Adrenal gland (tissue), 5 donors: ENCODE measurements around the gene AGRN.

Experiments used
- POLR2A ChIP-seq, 2 donors: fragments of 450-650 bp; IDR thresholded peaks; one replicate each; pipeline ENCODE4 v1.6.1; 2017; ENCODE audit warnings: antibody characterized with exemption in 2 of 2, mild to moderate bottlenecking in 2 of 2, moderate library complexity in 1 of 2
- TF ChIP-seq, protein P1 (sequence below), 6 experiments: fragments of 450-650 bp in 4 of 6; fragments of 200-600 bp in 2 of 6; sonication (generic) in 1 of 6; IDR thresholded peaks; 1 replicate in 5 of 6; 2 replicates in 1 of 6; pipeline versions ENCODE4 v1.5.1 to v1.8.0; 2016 to 2021; ENCODE audit warnings: antibody characterized with exemption in 6 of 6, mild to moderate bottlenecking in 2 of 6, moderate library complexity in 1 of 6
- donor health status: DM: no; HTN: no; CAD: no.

DNA sequence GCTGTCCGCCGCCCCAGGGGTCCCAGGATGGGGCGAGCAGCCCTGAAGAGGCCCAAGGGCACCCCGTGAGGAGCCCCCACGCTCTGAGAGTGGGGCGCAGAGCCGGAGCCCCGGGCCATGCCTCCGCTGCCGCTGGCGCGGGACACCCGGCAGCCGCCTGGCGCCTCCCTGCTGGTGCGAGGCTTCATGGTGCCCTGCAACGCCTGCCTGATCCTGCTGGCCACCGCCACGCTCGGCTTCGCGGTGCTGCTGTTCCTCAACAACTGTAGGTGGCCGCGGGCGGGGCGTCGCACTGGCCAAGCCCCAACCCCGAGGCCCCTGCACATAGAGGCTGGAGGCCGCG, 14.5 kb downstream of the AGRN start:
- TF ChIP-seq, protein P1, sequence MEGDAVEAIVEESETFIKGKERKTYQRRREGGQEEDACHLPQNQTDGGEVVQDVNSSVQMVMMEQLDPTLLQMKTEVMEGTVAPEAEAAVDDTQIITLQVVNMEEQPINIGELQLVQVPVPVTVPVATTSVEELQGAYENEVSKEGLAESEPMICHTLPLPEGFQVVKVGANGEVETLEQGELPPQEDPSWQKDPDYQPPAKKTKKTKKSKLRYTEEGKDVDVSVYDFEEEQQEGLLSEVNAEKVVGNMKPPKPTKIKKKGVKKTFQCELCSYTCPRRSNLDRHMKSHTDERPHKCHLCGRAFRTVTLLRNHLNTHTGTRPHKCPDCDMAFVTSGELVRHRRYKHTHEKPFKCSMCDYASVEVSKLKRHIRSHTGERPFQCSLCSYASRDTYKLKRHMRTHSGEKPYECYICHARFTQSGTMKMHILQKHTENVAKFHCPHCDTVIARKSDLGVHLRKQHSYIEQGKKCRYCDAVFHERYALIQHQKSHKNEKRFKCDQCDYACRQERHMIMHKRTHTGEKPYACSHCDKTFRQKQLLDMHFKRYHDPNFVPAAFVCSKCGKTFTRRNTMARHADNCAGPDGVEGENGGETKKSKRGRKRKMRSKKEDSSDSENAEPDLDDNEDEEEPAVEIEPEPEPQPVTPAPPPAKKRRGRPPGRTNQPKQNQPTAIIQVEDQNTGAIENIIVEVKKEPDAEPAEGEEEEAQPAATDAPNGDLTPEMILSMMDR (IDR thresholded peaks at IDR 0.05): no peak
- no peak for TF ChIP-seq POLR2A (IDR thresholded peaks at IDR 0.05)
